ENCODE results near the gene IGF1R.

- TF ChIP-seq POLR2AphosphoS5 (IDR thresholded peaks at IDR 0.05) (no peak), CTCF (IDR thresholded peaks at IDR 0.05) (no peak), POLR2A (IDR thresholded peaks at IDR 0.05) (no peak), EP300 (IDR thresholded peaks at IDR 0.05; ENCODE audit: low read depth) (no peak)
Observed at GRCh38 chr15:98827217-98827616, 178.9 kb downstream of the IGF1R start.

Data from transverse colon (tissue), 4 donors.